Measurements from ENCODE around the gene BARX2. TPM values are rescaled to one million over a fixed set of nuclear protein-coding genes. Genes with fewer than 3 reads are reported as not detected.
A peak's percentile ranks its signal among the peaks of the same experiment; 100 is the strongest.

Gene BARX2
- polyA plus RNA-seq, 1 donor from 2014 or later: not detected

DNA sequence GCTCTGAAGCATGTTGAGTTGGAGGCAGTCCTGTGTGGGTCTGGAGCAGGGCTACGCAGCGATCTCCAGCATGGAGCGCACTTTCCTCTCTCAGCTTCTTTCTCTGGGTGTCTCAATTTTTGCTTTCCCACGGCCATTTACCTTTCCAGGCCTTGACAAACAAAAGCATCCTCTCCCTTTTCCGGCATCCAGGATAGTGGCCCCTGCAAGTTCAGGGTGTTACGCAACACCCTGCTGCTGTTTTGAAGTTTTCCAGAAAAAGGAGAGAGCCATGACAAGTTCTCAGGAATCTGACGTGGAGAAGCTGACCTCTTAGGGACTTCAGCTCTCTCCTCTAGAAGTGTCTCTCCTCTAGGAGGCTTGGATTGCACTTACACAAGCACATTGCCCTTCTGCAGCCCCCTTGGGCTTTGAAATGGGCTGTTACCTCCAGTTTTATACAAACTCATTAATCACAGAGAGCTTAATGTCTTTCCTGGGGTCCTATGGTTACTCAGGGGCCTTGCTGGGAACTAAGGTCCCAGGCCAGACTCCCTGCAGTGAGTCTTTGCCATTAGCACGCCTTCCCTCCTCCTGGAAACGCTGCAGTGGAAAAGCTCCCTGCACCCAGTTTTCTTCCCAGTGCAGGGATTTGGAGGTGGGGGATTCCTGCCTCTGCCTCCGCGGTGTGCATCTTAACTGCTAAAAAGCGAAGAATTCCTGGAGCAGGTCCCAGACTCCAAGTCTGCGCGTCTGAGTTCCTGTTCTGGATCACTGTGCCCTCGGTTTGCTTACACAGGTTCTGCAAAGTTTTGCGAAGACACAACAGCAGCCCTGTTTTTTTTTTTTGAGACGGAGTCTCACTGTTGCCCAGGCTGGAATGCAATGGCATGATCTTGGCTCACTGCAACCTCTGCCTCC lies 80.4 kb downstream of the BARX2 start:
- Mint-ChIP-seq H3K4me3 (no peak overlapping the region), H3K9me3 (peaks cover 0 to under 1% (median 0%) of the 10 kb centered on the region in 3 donors), H3K4me1 (peaks cover 0 to 2% (median 0%) of the 10 kb centered on the region in 3 donors), H3K27ac (no peak overlapping the region), H3K27me3 (no peaks in the 10 kb centered on the region), H3K36me3 (peaks cover 1% of the 10 kb centered on the region)

DNA sequence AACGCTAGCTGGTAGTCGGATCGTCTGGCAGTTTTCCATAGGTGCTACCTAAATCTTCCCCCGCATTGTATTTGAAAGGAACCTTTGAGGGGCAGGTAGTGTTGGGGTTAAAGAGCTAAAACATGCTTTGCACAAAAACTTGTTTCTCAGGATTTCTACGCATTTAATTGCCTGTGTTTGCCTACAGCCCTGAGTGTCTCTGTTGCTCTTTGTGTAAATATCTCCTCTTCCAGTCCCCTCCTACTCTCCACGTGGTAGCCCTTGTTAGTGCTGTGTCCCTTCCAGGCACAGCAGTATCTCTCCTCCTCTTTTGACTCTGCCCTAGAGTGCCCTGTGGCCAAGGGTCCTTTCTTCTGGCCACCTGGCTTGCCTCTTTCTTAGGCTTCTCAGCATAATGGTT lies 81.7 kb downstream of the BARX2 start:
- H3K4me1 Mint-ChIP-seq: peaks cover 0 to 2% (median 0%) of the 10 kb centered on the region in 3 donors
- H3K27ac Mint-ChIP-seq: no peak overlapping the region
- no peaks in the 10 kb centered on the region for H3K27me3 Mint-ChIP-seq
- H3K4me3 Mint-ChIP-seq: no peak overlapping the region
- H3K9me3 Mint-ChIP-seq: peaks cover 1 to 2% (median 1%) of the 10 kb centered on the region in 3 donors
- peaks cover 1% of the 10 kb centered on the region for H3K36me3 Mint-ChIP-seq

DNA sequence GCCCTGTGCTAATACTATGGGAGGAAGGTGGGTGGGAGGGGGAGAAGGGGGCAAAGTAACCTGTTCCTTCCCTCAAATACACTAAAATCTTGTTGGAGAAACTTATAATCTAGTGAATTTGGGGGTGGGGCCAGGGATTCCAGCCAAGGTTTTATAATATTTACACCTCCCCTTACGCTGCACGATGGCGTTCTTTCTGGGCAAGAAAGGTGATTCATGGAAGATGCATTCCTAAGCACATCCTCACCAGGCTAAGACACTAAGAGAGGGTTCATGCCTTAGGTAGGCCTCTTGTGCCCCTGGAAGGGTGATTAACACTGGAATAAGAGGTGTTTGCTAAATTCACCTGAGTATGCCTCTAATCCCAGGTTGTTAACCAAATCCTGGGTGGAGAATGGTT lies 82.6 kb downstream of the BARX2 start:
- peaks cover 1 to 6% (median 6%) of the 10 kb centered on the region in 3 donors for H3K9me3 Mint-ChIP-seq
- H3K27me3 Mint-ChIP-seq: no peaks in the 10 kb centered on the region
- peaks cover 0 to 2% (median 0%) of the 10 kb centered on the region in 3 donors for H3K4me1 Mint-ChIP-seq
- H3K36me3 Mint-ChIP-seq: peaks cover 4% of the 10 kb centered on the region
- H3K4me3 Mint-ChIP-seq: no peak overlapping the region
- H3K27ac Mint-ChIP-seq: peak overlapping the region in 1 of 3 donors; percentile 50

DNA sequence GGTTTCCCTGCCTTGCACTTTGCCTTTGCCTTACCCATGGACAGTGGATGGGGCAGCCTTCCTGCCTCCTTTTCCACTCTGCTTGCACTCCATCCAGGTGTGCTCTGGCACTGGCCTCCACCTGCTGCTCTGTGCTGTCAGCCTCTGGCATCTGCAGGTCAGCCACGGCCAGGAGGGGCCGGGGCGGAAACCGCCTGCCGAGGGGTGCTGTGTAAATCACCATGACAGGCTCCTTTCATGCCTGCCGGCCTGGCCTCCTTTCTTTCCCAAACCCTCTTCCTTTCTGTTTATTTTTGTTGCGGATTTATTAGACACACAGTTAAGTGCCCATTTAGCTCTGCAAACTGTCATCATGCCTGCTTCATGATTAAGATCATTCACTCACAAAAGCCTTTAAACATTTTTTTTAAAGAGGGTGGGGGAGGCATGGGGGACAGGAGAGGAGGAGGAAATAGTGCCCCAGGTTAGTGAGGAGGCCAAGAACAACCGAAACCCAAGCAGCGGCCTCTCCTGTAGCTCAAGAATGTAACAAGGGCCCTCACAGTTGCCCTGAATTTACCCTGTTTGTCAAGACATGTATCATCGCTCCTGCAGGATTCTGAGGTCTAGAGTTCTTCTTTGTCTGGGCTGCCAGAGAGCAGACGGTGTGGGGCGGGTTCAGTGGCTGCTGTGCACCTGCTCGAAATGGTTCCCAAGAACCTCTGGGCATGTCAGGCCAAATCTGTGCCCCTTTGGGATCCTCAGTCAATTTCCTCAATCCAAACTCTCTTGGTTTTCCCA lies 83.3 kb downstream of the BARX2 start:
- H3K4me3 Mint-ChIP-seq: no peak overlapping the region

DNA sequence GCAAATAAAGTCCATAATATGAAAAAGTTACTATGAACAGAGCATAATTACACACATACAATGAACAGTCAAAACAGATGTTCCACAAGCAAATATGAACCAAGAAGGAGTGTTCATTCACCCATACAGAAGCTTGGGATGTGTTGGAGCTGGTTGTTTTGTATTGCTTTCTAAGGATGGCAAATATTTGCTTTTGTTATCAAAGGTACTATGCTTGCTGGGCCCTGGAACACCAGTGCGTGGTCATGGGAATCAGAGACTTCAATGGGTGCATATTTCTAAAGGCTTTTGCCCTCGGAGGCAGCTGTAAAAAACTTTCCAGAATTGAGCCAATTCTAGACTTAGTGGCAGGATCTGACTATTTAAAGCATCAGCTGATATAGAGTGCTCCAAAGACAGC lies 85.1 kb downstream of the BARX2 start:
- no peaks in the 10 kb centered on the region for H3K4me1 Mint-ChIP-seq
- no peak overlapping the region for H3K27ac Mint-ChIP-seq
- peaks cover 3% of the 10 kb centered on the region for H3K36me3 Mint-ChIP-seq
- H3K4me3 Mint-ChIP-seq: no peak overlapping the region
- H3K27me3 Mint-ChIP-seq: no peaks in the 10 kb centered on the region
- peaks cover 1 to 10% (median 7%) of the 10 kb centered on the region in 3 donors for H3K9me3 Mint-ChIP-seq

More for the DNA sequence above, 83.3 kb downstream of the BARX2 start:
- H3K36me3 Mint-ChIP-seq: peaks cover 5% of the 10 kb centered on the region
- peaks cover 1 to 10% (median 7%) of the 10 kb centered on the region in 3 donors for H3K9me3 Mint-ChIP-seq
- peaks cover 0 to 1% (median 0%) of the 10 kb centered on the region in 3 donors for H3K4me1 Mint-ChIP-seq
- H3K27ac Mint-ChIP-seq: peak overlapping the region in 1 of 3 donors; percentile 50
- no peaks in the 10 kb centered on the region for H3K27me3 Mint-ChIP-seq

GRCh38 chr11:129484068-129484467 lies 108.4 kb downstream of the BARX2 start:
- Mint-ChIP-seq H3K36me3 (no peaks in the 10 kb centered on the region), H3K4me3 (no peak overlapping the region), H3K4me1 (no peaks in the 10 kb centered on the region), H3K27ac (no peak overlapping the region), H3K9me3 (peaks cover 4 to 6% (median 5%) of the 10 kb centered on the region in 3 donors), H3K27me3 (no peaks in the 10 kb centered on the region)

GRCh38 chr11:129489249-129489648 lies 113.6 kb downstream of the BARX2 start:
- Mint-ChIP-seq H3K27ac (no peak overlapping the region), H3K36me3 (no peaks in the 10 kb centered on the region), H3K9me3 (peaks cover 3 to 8% (median 6%) of the 10 kb centered on the region in 3 donors), H3K27me3 (peaks cover 6% of the 10 kb centered on the region), H3K4me3 (no peak overlapping the region), H3K4me1 (no peaks in the 10 kb centered on the region)

- Mint-ChIP-seq H3K4me1 (no peaks in the 10 kb centered on the region), H3K4me3 (no peak overlapping the region), H3K36me3 (no peaks in the 10 kb centered on the region), H3K27ac (no peak overlapping the region), H3K27me3 (peaks cover 6% of the 10 kb centered on the region), H3K9me3 (peaks cover 2 to 8% (median 8%) of the 10 kb centered on the region in 3 donors)
These were observed 114.4 kb downstream of the BARX2 start for GRCh38 chr11:129490004-129490403.

DNA sequence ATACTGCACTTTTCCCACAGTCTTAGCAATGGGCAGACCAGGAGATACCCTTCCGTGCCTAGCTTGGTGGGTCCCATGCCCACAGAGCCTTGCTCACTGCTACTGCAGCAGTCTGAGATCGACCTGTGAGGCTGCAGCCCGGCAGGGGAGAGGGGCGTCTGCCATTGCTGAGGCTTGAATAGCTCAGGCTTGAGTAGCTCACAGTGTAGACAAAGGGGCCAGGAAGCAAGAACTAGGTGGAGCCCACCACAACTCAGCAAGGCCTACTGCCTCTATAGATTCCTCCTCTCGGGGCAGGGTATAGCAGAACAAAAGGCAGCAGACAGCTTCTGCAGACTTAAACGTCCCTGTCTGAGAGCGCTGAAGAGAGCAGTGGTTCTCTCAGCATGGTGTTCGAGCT lies 118.1 kb downstream of the BARX2 start:
- Mint-ChIP-seq H3K27ac (no peak overlapping the region), H3K4me3 (no peak overlapping the region), H3K9me3 (peaks cover 0 to 14% (median 8%) of the 10 kb centered on the region in 3 donors), H3K4me1 (no peaks in the 10 kb centered on the region), H3K36me3 (no peaks in the 10 kb centered on the region), H3K27me3 (peaks cover 7% of the 10 kb centered on the region)

Other genes with a start within 250 kb of the BARX2 start
- 0.54 TPM for gene ARHGAP32, start 183.5 kb upstream of the BARX2 start, polyA plus RNA-seq

All from IgD-negative memory B cell (primary cell).